CD14-positive monocyte (primary cell): ENCODE results near the gene RHOBTB3. TPM values are rescaled to one million over a fixed set of nuclear protein-coding genes. Genes with fewer than 3 reads are reported as not detected.
A peak's percentile ranks its signal among the peaks of the same experiment; 100 is the strongest.

Experiments used
- DNase-seq, 3 donors: peaks; one replicate each; pipeline ENCODE4 v3.0.0-alpha.2; 2011 to 2022
- H2AFZ ChIP-seq: 2 replicates; pipeline ENCODE4 v1.6.0; 2012; ENCODE audit warnings: mild to moderate bottlenecking, low read depth, low read length, inconsistent platforms; ENCODE audit not compliant: insufficient read depth, poor library complexity, severe bottlenecking
- H3K27ac ChIP-seq, 2 donors: 1 replicate in 1 of 2; 2 replicates in 1 of 2; pipeline ENCODE4 v1.5.1; 2012 to 2013; ENCODE audit warnings: low read length in 2 of 2, control low read depth in 1 of 2, inconsistent platforms in 1 of 2, low read depth in 1 of 2, mild to moderate bottlenecking in 1 of 2
- H3K27me3 ChIP-seq, 2 donors: one replicate each; pipeline versions ENCODE4 v1.6.0 to v1.6.1; 2011 to 2013; ENCODE audit warnings: low read length in 2 of 2; ENCODE audit not compliant: control insufficient read depth in 2 of 2, insufficient read depth in 2 of 2
- H3K36me3 ChIP-seq, 2 donors: replicated peaks in 1 of 2; 1 replicate in 1 of 2; 2 replicates in 1 of 2; pipeline versions ENCODE4 v1.5.1 to v1.6.1; 2012 to 2013; ENCODE audit warnings: low read length in 2 of 2, control low read depth in 1 of 2, inconsistent platforms in 1 of 2, mild to moderate bottlenecking in 1 of 2; ENCODE audit not compliant: insufficient read depth in 2 of 2, control insufficient read depth in 1 of 2
- H3K4me1 ChIP-seq, 2 donors: 1 replicate in 1 of 2; 2 replicates in 1 of 2; pipeline versions ENCODE4 v1.5.1 to v1.6.1; 2012 to 2013; ENCODE audit warnings: low read length in 2 of 2, control low read depth in 1 of 2, inconsistent platforms in 1 of 2, mild to moderate bottlenecking in 1 of 2, moderate library complexity in 1 of 2; ENCODE audit not compliant: insufficient read depth in 2 of 2, control insufficient read depth in 1 of 2
- H3K4me2 ChIP-seq: replicated peaks from 2 replicates; pipeline ENCODE3; 2012; ENCODE audit warnings: low read length, moderate library complexity, mild to moderate bottlenecking; ENCODE audit not compliant: poor library complexity, severe bottlenecking; ENCODE audit errors: extremely low read depth
- H3K4me3 ChIP-seq, 3 experiments: fragments of 200-600 bp in 1 of 3; sonication (generic) in 1 of 3; replicated peaks in 1 of 3; 1 replicate in 2 of 3; 2 replicates in 1 of 3; pipeline ENCODE4 v1.5.1; 2011 to 2013; ENCODE audit warnings: low read length in 3 of 3, mild to moderate bottlenecking in 3 of 3, control low read depth in 2 of 3, low read depth in 2 of 3, inconsistent platforms in 1 of 3, moderate library complexity in 1 of 3
- H3K79me2 ChIP-seq: 2 replicates; pipeline ENCODE4 v1.6.0; 2012; ENCODE audit warnings: mild to moderate bottlenecking, control low read depth, inconsistent platforms, low read length, moderate library complexity; ENCODE audit not compliant: insufficient read depth
- H3K9ac ChIP-seq: 2 replicates; pipeline ENCODE4 v1.6.0; 2017; ENCODE audit warnings: low read length, mild to moderate bottlenecking; ENCODE audit not compliant: insufficient read depth, poor library complexity, severe bottlenecking
- H3K9me3 ChIP-seq, 2 donors: replicated peaks in 1 of 2; 1 replicate in 1 of 2; 2 replicates in 1 of 2; pipeline versions ENCODE4 v1.5.1 to v1.6.1; 2012 to 2013; ENCODE audit warnings: low read length in 2 of 2, control low read depth in 1 of 2; ENCODE audit not compliant: control insufficient read depth in 1 of 2, insufficient read depth in 1 of 2
- H4K20me1 ChIP-seq: 2 replicates; pipeline ENCODE4 v1.6.0; 2012; ENCODE audit warnings: mild to moderate bottlenecking, low read length, control low read depth, moderate library complexity; ENCODE audit not compliant: insufficient read depth
- H3K27ac Mint-ChIP-seq, 7 donors: one replicate each; pipeline ENCODE4 v1.8.0; 2020; ENCODE audit warnings: mild to moderate bottlenecking in 7 of 7, mixed read lengths in 7 of 7, moderate library complexity in 6 of 7, inconsistent platforms in 2 of 7
- H3K27me3 Mint-ChIP-seq, 3 donors: one replicate each; pipeline ENCODE4 v1.8.0; 2021 to 2022; ENCODE audit warnings: low read depth in 3 of 3, mild to moderate bottlenecking in 3 of 3, mixed read lengths in 3 of 3, moderate library complexity in 3 of 3, inconsistent platforms in 1 of 3
- H3K36me3 Mint-ChIP-seq, 2 donors: one replicate each; pipeline ENCODE4 v1.8.0; 2020; ENCODE audit warnings: mixed read lengths in 2 of 2, inconsistent platforms in 1 of 2, mild to moderate bottlenecking in 1 of 2
- H3K4me1 Mint-ChIP-seq: one replicate; pipeline ENCODE4 v1.8.0; 2020; ENCODE audit warnings: mild to moderate bottlenecking, mixed read lengths
- H3K4me3 Mint-ChIP-seq, 2 donors: one replicate each; pipeline ENCODE4 v1.8.0; 2020; ENCODE audit warnings: mild to moderate bottlenecking in 2 of 2, mixed read lengths in 2 of 2, moderate library complexity in 1 of 2
- H3K9me3 Mint-ChIP-seq, 7 donors: one replicate each; pipeline ENCODE4 v1.8.0; 2020 to 2022; ENCODE audit warnings: mixed read lengths in 7 of 7, mild to moderate bottlenecking in 6 of 7, moderate library complexity in 6 of 7, inconsistent platforms in 2 of 7
- CTCF ChIP-seq: fragments of 200-600 bp; IDR thresholded peaks from one replicate; pipeline ENCODE4 v1.8.0; 2022; ENCODE audit warnings: antibody characterized with exemption, mild to moderate bottlenecking
- WGBS: methylation state at CpG from one replicate; pipeline ENCODE4 v1.1.5; 2013; ENCODE audit warnings: missing lambda C conversion rate; ENCODE audit not compliant: insufficient coverage; 5-methylcytosine and 5-hydroxymethylcytosine counted together
- intact Hi-C, 2 donors: fragments of 100-400 bp; cut with micrococcal nuclease; formaldehyde crosslinking; loops; one replicate each; pipeline versions ENCODE4 v1.15.0 to v1.15.1; 2023
- polyA plus RNA-seq, 3 donors: library from polyadenylated mRNA; depleted of rRNA in 1 of 3; unstranded in 2 of 3; stranded (reverse) in 1 of 3; fragments of 300-500 nt in 2 of 3; fragments of >200 nt in 1 of 3; fragmentation: Illumina TruSeq in 2 of 3; gene quantifications; 1 replicate in 2 of 3; 2 replicates in 1 of 3; pipeline ENCODE4 v1.2.3, GENCODE V29; 2012 to 2021

Gene RHOBTB3
- polyA plus RNA-seq, 3 donors: 0.41 to 1.5 (median 0.63) TPM

DNA sequence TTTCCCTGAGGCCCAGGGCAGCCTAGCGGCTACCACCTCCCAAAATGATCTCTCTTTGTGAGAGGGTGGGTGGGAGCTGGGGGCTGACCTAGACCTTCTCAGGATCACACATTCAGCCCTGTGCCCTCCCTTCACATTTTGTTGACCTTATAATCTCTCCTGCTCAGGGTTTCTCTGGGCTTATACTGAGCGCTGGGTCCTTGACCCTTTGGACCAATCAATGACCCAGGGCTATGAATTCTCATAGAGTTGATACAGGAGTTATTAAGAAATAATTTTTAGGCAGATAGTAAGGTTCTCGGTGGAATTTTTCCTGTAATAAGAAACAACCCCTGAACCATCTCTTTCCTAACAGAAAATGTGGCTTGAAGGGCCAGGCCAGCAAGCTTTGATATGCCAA, 69.4 kb downstream of the RHOBTB3 start:
- no peaks in the 10 kb centered on the region for H4K20me1 ChIP-seq
- DNase-seq: no peak
- H3K27ac ChIP-seq: no peak overlapping the region
- Mint-ChIP-seq H3K36me3 (peaks cover 29 to 61% of the 10 kb centered on the region in 2 donors), H3K27me3 (no peaks in the 10 kb centered on the region), H3K4me3 (no peak overlapping the region), H3K4me1 (peaks cover 19% of the 10 kb centered on the region), H3K9me3 (peaks cover 1 to 6% (median 4%) of the 10 kb centered on the region in 7 donors), H3K27ac (no peak overlapping the region)
- peaks cover 4 to 18% of the 10 kb centered on the region in 2 donors for H3K36me3 ChIP-seq
- H3K79me2 ChIP-seq: no peaks in the 10 kb centered on the region
- no CpG with 5 or more reads among the region's 3 CpGs for WGBS
- TF ChIP-seq CTCF: no peak
- H3K4me1 ChIP-seq: peaks cover 7 to 8% of the 10 kb centered on the region in 2 donors
- no peak overlapping the region for H3K9ac ChIP-seq
- H3K4me3 ChIP-seq: no peak overlapping the region
- no peak overlapping the region for H3K4me2 ChIP-seq
- no peaks in the 10 kb centered on the region for H3K27me3 ChIP-seq
- intact Hi-C loops: no loop called here
- peaks cover 0 to 3% of the 10 kb centered on the region in 2 donors for H3K9me3 ChIP-seq
- no peak overlapping the region for H2AFZ ChIP-seq

GRCh38 chr5:95801532-95801931, 70.4 kb downstream of the RHOBTB3 start:
- no peak for DNase-seq
- H3K4me1 ChIP-seq: peaks cover 7 to 8% of the 10 kb centered on the region in 2 donors
- H3K27ac Mint-ChIP-seq: peak overlapping the region in 1 of 7 donors; percentile 25
- TF ChIP-seq CTCF: no peak
- peaks cover 19% of the 10 kb centered on the region for H3K4me1 Mint-ChIP-seq
- H3K4me2 ChIP-seq: no peak overlapping the region
- H3K9me3 Mint-ChIP-seq: peaks cover 2 to 10% (median 7%) of the 10 kb centered on the region in 7 donors
- no CpG with 5 or more reads among the region's 2 CpGs for WGBS
- H3K4me3 ChIP-seq: no peak overlapping the region
- H3K9me3 ChIP-seq: peaks cover 0 to 5% of the 10 kb centered on the region in 2 donors
- peaks cover 4 to 21% of the 10 kb centered on the region in 2 donors for H3K36me3 ChIP-seq
- H3K36me3 Mint-ChIP-seq: peaks cover 34 to 71% of the 10 kb centered on the region in 2 donors
- H3K27me3 Mint-ChIP-seq: no peaks in the 10 kb centered on the region
- no peaks in the 10 kb centered on the region for H3K79me2 ChIP-seq
- no peaks in the 10 kb centered on the region for H3K27me3 ChIP-seq
- H2AFZ ChIP-seq: no peak overlapping the region
- H3K27ac ChIP-seq: peak overlapping the region in 1 of 2 donors; percentile 3
- no peak overlapping the region for H3K4me3 Mint-ChIP-seq
- no peak overlapping the region for H3K9ac ChIP-seq
- intact Hi-C loops: no loop called here
- no peaks in the 10 kb centered on the region for H4K20me1 ChIP-seq
